ENCODE measurements around the gene MAFF.

The MAFF gene

GRCh38 chr22:38262051-38262795 is 60.4 kb downstream of the MAFF start:
- H3K36me3 ChIP-seq (ENCODE audit: control insufficient read depth, low read length): no peaks in the 10 kb centered on the region
- H3K9me2 ChIP-seq (replicated peaks; ENCODE audit: control insufficient read depth, low read length): no peaks in the 10 kb centered on the region
- H3K27me3 ChIP-seq (ENCODE audit: control insufficient read depth, low read length): no peaks in the 10 kb centered on the region
- H3K4me1 ChIP-seq (ENCODE audit: control insufficient read depth, low read length): peaks cover 28% of the 10 kb centered on the region
- TF ChIP-seq, protein P1, sequence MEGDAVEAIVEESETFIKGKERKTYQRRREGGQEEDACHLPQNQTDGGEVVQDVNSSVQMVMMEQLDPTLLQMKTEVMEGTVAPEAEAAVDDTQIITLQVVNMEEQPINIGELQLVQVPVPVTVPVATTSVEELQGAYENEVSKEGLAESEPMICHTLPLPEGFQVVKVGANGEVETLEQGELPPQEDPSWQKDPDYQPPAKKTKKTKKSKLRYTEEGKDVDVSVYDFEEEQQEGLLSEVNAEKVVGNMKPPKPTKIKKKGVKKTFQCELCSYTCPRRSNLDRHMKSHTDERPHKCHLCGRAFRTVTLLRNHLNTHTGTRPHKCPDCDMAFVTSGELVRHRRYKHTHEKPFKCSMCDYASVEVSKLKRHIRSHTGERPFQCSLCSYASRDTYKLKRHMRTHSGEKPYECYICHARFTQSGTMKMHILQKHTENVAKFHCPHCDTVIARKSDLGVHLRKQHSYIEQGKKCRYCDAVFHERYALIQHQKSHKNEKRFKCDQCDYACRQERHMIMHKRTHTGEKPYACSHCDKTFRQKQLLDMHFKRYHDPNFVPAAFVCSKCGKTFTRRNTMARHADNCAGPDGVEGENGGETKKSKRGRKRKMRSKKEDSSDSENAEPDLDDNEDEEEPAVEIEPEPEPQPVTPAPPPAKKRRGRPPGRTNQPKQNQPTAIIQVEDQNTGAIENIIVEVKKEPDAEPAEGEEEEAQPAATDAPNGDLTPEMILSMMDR (IDR thresholded peaks at IDR 0.05; ENCODE audit: low read depth, low read length, poor library complexity, severe bottlenecking): peak; percentile 80
- no peak for TF ChIP-seq EZH2phosphoT487 (IDR thresholded peaks at IDR 0.05; ENCODE audit: borderline replicate concordance, low read length)
- H3K79me2 ChIP-seq (ENCODE audit: control insufficient read depth, low read length): no peaks in the 10 kb centered on the region
- peaks cover 3% of the 10 kb centered on the region; the same call in 1 of the 2 replicates for H4K20me1 ChIP-seq (ENCODE audit: control insufficient read depth, insufficient read depth, low read depth, low read length)
- H3K4me3 ChIP-seq (ENCODE audit: low read length): no peak overlapping the region
- peaks cover 12% of the 10 kb centered on the region for H3F3A ChIP-seq (ENCODE audit: control insufficient read depth, insufficient read depth)
- no peak overlapping the region for H3K4me2 ChIP-seq (ENCODE audit: low read length)
- no peaks in the 10 kb centered on the region for H3K9me3 ChIP-seq (ENCODE audit: control insufficient read depth, insufficient read depth, low read length)
- H3K27ac ChIP-seq (ENCODE audit: low read depth, low read length): no peak overlapping the region

- Histone ChIP-seq H3F3A (ENCODE audit: control insufficient read depth, insufficient read depth) (peaks cover 12% of the 10 kb centered on the region), H4K20me1 (ENCODE audit: control insufficient read depth, insufficient read depth, low read depth, low read length) (peaks cover 3% of the 10 kb centered on the region; the same call in 1 of the 2 replicates), H3K4me3 (ENCODE audit: low read length) (no peak overlapping the region), H3K27ac (ENCODE audit: low read depth, low read length) (no peak overlapping the region), H3K4me2 (ENCODE audit: low read length) (no peak overlapping the region), H3K4me1 (ENCODE audit: control insufficient read depth, low read length) (peaks cover 20% of the 10 kb centered on the region), H3K79me2 (ENCODE audit: control insufficient read depth, low read length) (no peaks in the 10 kb centered on the region; the same call in 1 of the 2 replicates), H3K9me2 (replicated peaks; ENCODE audit: control insufficient read depth, low read length) (no peaks in the 10 kb centered on the region), H3K9me3 (ENCODE audit: control insufficient read depth, insufficient read depth, low read length) (no peaks in the 10 kb centered on the region), H3K27me3 (ENCODE audit: control insufficient read depth, low read length) (no peaks in the 10 kb centered on the region), H3K36me3 (ENCODE audit: control insufficient read depth, low read length) (no peaks in the 10 kb centered on the region)
- TF ChIP-seq, protein P1 (IDR thresholded peaks at IDR 0.05; ENCODE audit: low read depth, low read length, poor library complexity, severe bottlenecking): no peak
- TF ChIP-seq EZH2phosphoT487 (IDR thresholded peaks at IDR 0.05; ENCODE audit: borderline replicate concordance, low read length): no peak
These were observed 62.6 kb downstream of the MAFF start for GRCh38 chr22:38264322-38264843.

Data from DOHH2 (cell line).